Middle frontal gyrus (tissue), 1 donor: ENCODE measurements around the gene ATXN7L1.

Experiments used
- DNase-seq: peaks from one replicate; pipeline ENCODE4 v3.0.0-alpha.2; 2015; ENCODE audit warnings: low spot score; ENCODE audit errors: extremely low spot score

Gene ATXN7L1

GRCh38 chr7:105751054-105751453, 125.3 kb downstream of the ATXN7L1 start:
- no peak for DNase-seq

GRCh38 chr7:105748701-105749100, 127.7 kb downstream of the ATXN7L1 start:
- no peak for DNase-seq

GRCh38 chr7:105745681-105746330, 130.6 kb downstream of the ATXN7L1 start:
- DNase-seq, result no peak

- DNase-seq, result no peak
Observed at GRCh38 chr7:105744258-105744657, 132.1 kb downstream of the ATXN7L1 start.

- no peak for DNase-seq
Observed at GRCh38 chr7:105743351-105744090, 132.9 kb downstream of the ATXN7L1 start.

GRCh38 chr7:105742787-105743186, 133.6 kb downstream of the ATXN7L1 start:
- DNase-seq, result no peak

- no peak for DNase-seq
Observed at GRCh38 chr7:105741982-105742381, 134.4 kb downstream of the ATXN7L1 start.

- DNase-seq, result no peak
Observed at GRCh38 chr7:105738133-105738532, 138.3 kb downstream of the ATXN7L1 start.

GRCh38 chr7:105734233-105734632, 142.2 kb downstream of the ATXN7L1 start:
- DNase-seq, result no peak

GRCh38 chr7:105731042-105731441, 145.4 kb downstream of the ATXN7L1 start:
- DNase-seq, result no peak

- no peak for DNase-seq
Observed at GRCh38 chr7:105728028-105728427, 148.4 kb downstream of the ATXN7L1 start.

GRCh38 chr7:105724688-105725087, 151.7 kb downstream of the ATXN7L1 start:
- DNase-seq, result no peak

- no peak for DNase-seq
Observed at GRCh38 chr7:105723572-105723971, 152.8 kb downstream of the ATXN7L1 start.

GRCh38 chr7:105721571-105722104, 154.8 kb downstream of the ATXN7L1 start:
- DNase-seq, result no peak

GRCh38 chr7:105719919-105720318, 156.5 kb downstream of the ATXN7L1 start:
- DNase-seq, result no peak

- DNase-seq, result no peak
Observed at GRCh38 chr7:105719395-105719794, 157.0 kb downstream of the ATXN7L1 start.

- no peak for DNase-seq
Observed at GRCh38 chr7:105718511-105718925, 157.9 kb downstream of the ATXN7L1 start.

GRCh38 chr7:105715528-105715927, 160.9 kb downstream of the ATXN7L1 start:
- DNase-seq, result no peak

- no peak for DNase-seq
Observed at GRCh38 chr7:105713488-105714465, 162.6 kb downstream of the ATXN7L1 start.

GRCh38 chr7:105712877-105713276, 163.5 kb downstream of the ATXN7L1 start:
- DNase-seq, result no peak

- no peak for DNase-seq
Observed at GRCh38 chr7:105711726-105712402, 164.5 kb downstream of the ATXN7L1 start.
